H9 (cell line): ENCODE data around the gene ALDH1A2. TPM values are rescaled to one million over a fixed set of nuclear protein-coding genes. Genes with fewer than 3 reads are reported as not detected.

Experiments
- DNase-seq: peaks from one replicate; pipeline ENCODE4 v3.0.0-alpha.2; 2017
- H2AFZ ChIP-seq: one replicate; pipeline ENCODE4 v1.6.1; 2013; ENCODE audit warnings: mild to moderate bottlenecking, low read length, control low read depth, moderate library complexity
- H2AK5ac ChIP-seq: 2 replicates; pipeline ENCODE4 v1.6.1; 2013; ENCODE audit warnings: low read length, control low read depth, mixed read lengths; ENCODE audit not compliant: insufficient read length
- H2BK120ac ChIP-seq: one replicate; pipeline ENCODE4 v1.6.1; 2013; ENCODE audit warnings: low read depth, mild to moderate bottlenecking, low read length, control low read depth, inconsistent platforms; ENCODE audit not compliant: poor library complexity, severe bottlenecking
- H2BK12ac ChIP-seq: 2 replicates; pipeline ENCODE4 v1.6.1; 2013; ENCODE audit warnings: low read length, control low read depth, mixed read lengths, low read depth; ENCODE audit not compliant: insufficient read length
- H2BK15ac ChIP-seq: 2 replicates; pipeline ENCODE4 v1.6.1; 2013; ENCODE audit warnings: low read depth, low read length, control low read depth
- H2BK20ac ChIP-seq: one replicate; pipeline ENCODE4 v1.6.1; 2013; ENCODE audit warnings: low read depth, mild to moderate bottlenecking, low read length, control low read depth, inconsistent platforms; ENCODE audit not compliant: poor library complexity, severe bottlenecking
- H2BK5ac ChIP-seq: 2 replicates; pipeline ENCODE4 v1.6.1; 2013; ENCODE audit warnings: low read length, control low read depth, mixed read lengths; ENCODE audit not compliant: insufficient read length
- H3K14ac ChIP-seq: 2 replicates; pipeline ENCODE4 v1.6.1; 2013; ENCODE audit warnings: low read length, control low read depth; ENCODE audit not compliant: insufficient read depth
- H3K18ac ChIP-seq: 2 replicates; pipeline ENCODE4 v1.6.1; 2013; ENCODE audit warnings: low read depth, mild to moderate bottlenecking, mixed read lengths, low read length, control low read depth; ENCODE audit not compliant: insufficient read length
- H3K23ac ChIP-seq: 2 replicates; pipeline ENCODE4 v1.6.1; 2013; ENCODE audit warnings: low read length, control low read depth, mixed read lengths, low read depth; ENCODE audit not compliant: insufficient read length
- H3K23me2 ChIP-seq: 2 replicates; pipeline ENCODE4 v1.6.1; 2013; ENCODE audit warnings: low read depth, mild to moderate bottlenecking, mixed read lengths, low read length, control low read depth; ENCODE audit not compliant: insufficient read length, poor library complexity, severe bottlenecking
- H3K27ac ChIP-seq: 2 replicates; pipeline ENCODE4 v1.5.1; 2013; ENCODE audit warnings: low read length, control low read depth, mixed read lengths, low read depth; ENCODE audit not compliant: insufficient read length
- H3K27me3 ChIP-seq: 2 replicates; pipeline ENCODE4 v1.6.1; 2013; ENCODE audit warnings: low read length, control low read depth, inconsistent platforms; ENCODE audit not compliant: insufficient read depth
- H3K4ac ChIP-seq: 2 replicates; pipeline ENCODE4 v1.6.1; 2013; ENCODE audit warnings: low read depth, mild to moderate bottlenecking, control low read depth, inconsistent platforms, low read length, moderate library complexity
- H3K4me1 ChIP-seq: 2 replicates; pipeline ENCODE4 v1.6.1; 2013; ENCODE audit warnings: low read length, control low read depth, inconsistent platforms; ENCODE audit not compliant: insufficient read depth
- H3K4me2 ChIP-seq: 2 replicates; pipeline ENCODE4 v1.6.1; 2013; ENCODE audit warnings: low read length, control low read depth, mixed read lengths; ENCODE audit not compliant: insufficient read length, insufficient read depth
- H3K56ac ChIP-seq: 2 replicates; pipeline ENCODE4 v1.6.1; 2013; ENCODE audit warnings: low read depth, mild to moderate bottlenecking, mixed read lengths, low read length, control low read depth; ENCODE audit not compliant: insufficient read length
- H3K79me1 ChIP-seq: 2 replicates; pipeline ENCODE4 v1.6.1; 2013; ENCODE audit warnings: low read depth, mild to moderate bottlenecking, moderate library complexity, low read length, control low read depth, inconsistent platforms; ENCODE audit not compliant: insufficient read depth, poor library complexity, severe bottlenecking
- H3K79me2 ChIP-seq: 2 replicates; pipeline ENCODE4 v1.6.1; 2013; ENCODE audit warnings: low read length, control low read depth, inconsistent platforms; ENCODE audit not compliant: insufficient read depth
- H3K9ac ChIP-seq: 2 replicates; pipeline ENCODE4 v1.6.1; 2013; ENCODE audit warnings: low read length, control low read depth, mixed read lengths; ENCODE audit not compliant: insufficient read length; ENCODE audit errors: extremely low read depth
- H3K9me3 ChIP-seq: one replicate; pipeline ENCODE4 v1.6.1; 2013; ENCODE audit warnings: low read depth, low read length, inconsistent platforms; ENCODE audit not compliant: control insufficient read depth
- H3T11ph ChIP-seq: one replicate; pipeline ENCODE4 v1.6.1; 2013; ENCODE audit warnings: mild to moderate bottlenecking, low read length, control low read depth, inconsistent platforms
- H4K20me1 ChIP-seq: one replicate; pipeline ENCODE4 v1.6.1; 2013; ENCODE audit not compliant: control insufficient read depth, insufficient read length, insufficient read depth
- H4K5ac ChIP-seq: 2 replicates; pipeline ENCODE4 v1.6.1; 2013; ENCODE audit warnings: low read depth, mild to moderate bottlenecking, mixed read lengths, low read length, control low read depth; ENCODE audit not compliant: insufficient read length
- H4K8ac ChIP-seq: replicated peaks from 2 replicates; pipeline ENCODE4 v1.6.1; 2013; ENCODE audit warnings: low read length, control low read depth, mixed read lengths, low read depth; ENCODE audit not compliant: insufficient read length
- H4K91ac ChIP-seq: 2 replicates; pipeline ENCODE4 v1.6.1; 2013; ENCODE audit warnings: low read depth, mild to moderate bottlenecking, moderate library complexity, mixed read lengths, low read length, control low read depth; ENCODE audit not compliant: insufficient read length
- H3K27ac Mint-ChIP-seq, 3 experiments: 2 replicates in 2 of 3; 3 replicates in 1 of 3; pipeline ENCODE4 v1.8.0; 2020 to 2021; ENCODE audit warnings: mixed read lengths in 3 of 3, mild to moderate bottlenecking in 1 of 3, moderate library complexity in 1 of 3
- H3K27me3 Mint-ChIP-seq: 2 replicates; pipeline ENCODE4 v1.8.0; 2021; ENCODE audit warnings: low read depth, mild to moderate bottlenecking, moderate library complexity, mixed read lengths
- H3K36me3 Mint-ChIP-seq, 3 experiments: 2 replicates in 2 of 3; 3 replicates in 1 of 3; pipeline ENCODE4 v1.8.0; 2020 to 2021; ENCODE audit warnings: low read depth in 3 of 3, mixed read lengths in 3 of 3; ENCODE audit not compliant: insufficient read depth in 1 of 3
- H3K4me1 Mint-ChIP-seq, 2 experiments: 2 replicates each; pipeline ENCODE4 v1.8.0; 2020; ENCODE audit warnings: mixed read lengths in 2 of 2
- H3K4me3 Mint-ChIP-seq, 2 experiments: 2 replicates in 1 of 2; 3 replicates in 1 of 2; pipeline ENCODE4 v1.8.0; 2020 to 2021; ENCODE audit warnings: mild to moderate bottlenecking in 2 of 2, mixed read lengths in 2 of 2, moderate library complexity in 1 of 2
- H3K9me3 Mint-ChIP-seq, 2 experiments: 2 replicates in 1 of 2; 3 replicates in 1 of 2; pipeline ENCODE4 v1.8.0; 2020; ENCODE audit warnings: mild to moderate bottlenecking in 2 of 2, mixed read lengths in 2 of 2, moderate library complexity in 1 of 2
- CTCF ChIP-seq: fragments of 200-600 bp; sonication (generic); conservative IDR thresholded peaks from 3 replicates; pipeline ENCODE4 v1.8.0; 2021; ENCODE audit warnings: antibody characterized with exemption, mild to moderate bottlenecking
- WGBS: extraction: QIAGEN DNeasy Blood & Tissue Kit; methylation state at CpG from one replicate; pipeline ENCODE4 v1.1.7; 2013; ENCODE audit warnings: missing lambda C conversion rate, low lambda C conversion rate, mixed read lengths; ENCODE audit not compliant: insufficient read length; ENCODE audit errors: extremely low coverage; 5-methylcytosine and 5-hydroxymethylcytosine counted together
- total RNA-seq: library from RNA; stranded (reverse); gene quantifications from 2 replicates; pipeline ENCODE4 v1.2.1, GENCODE V29; 2021

ALDH1A2 gene
- total RNA-seq, 1 experiment from 2014 or later = 0.72 TPM

- H3K9ac ChIP-seq = no peak overlapping the region
- no peak overlapping the region for H3T11ph ChIP-seq
- no peak overlapping the region for H2BK5ac ChIP-seq
- no peak overlapping the region for H2AFZ ChIP-seq
- H3K27ac Mint-ChIP-seq = no peak overlapping the region
- no peaks in the 10 kb centered on the region for H3K9me3 ChIP-seq
- peaks cover 0 to 8% (median 0%) of the 10 kb centered on the region in 3 experiments; a peak in 2 of 7 replicates for H3K36me3 Mint-ChIP-seq
- peaks cover 3% of the 10 kb centered on the region; the same call in 1 of the 2 replicates for H3K4me1 ChIP-seq
- H4K8ac ChIP-seq = no peak overlapping the region
- no peaks in the 10 kb centered on the region for H3K27me3 ChIP-seq
- H3K23ac ChIP-seq = no peak overlapping the region
- H3K79me1 ChIP-seq = no peaks in the 10 kb centered on the region
- H2BK12ac ChIP-seq = no peak overlapping the region
- H3K9me3 Mint-ChIP-seq = peaks cover 3 to 6% of the 10 kb centered on the region in 2 experiments; a peak in 4 of 5 replicates
- H3K4me3 Mint-ChIP-seq = no peak overlapping the region
- no peak for TF ChIP-seq CTCF
- H3K18ac ChIP-seq = no peak overlapping the region
- H4K91ac ChIP-seq = no peak overlapping the region
- H2AK5ac ChIP-seq = no peak overlapping the region
- H3K23me2 ChIP-seq = no peaks in the 10 kb centered on the region
- no peak overlapping the region for H3K56ac ChIP-seq
- no peak overlapping the region for H3K14ac ChIP-seq
- H3K27ac ChIP-seq = no peak overlapping the region
- no peak overlapping the region for H2BK15ac ChIP-seq
- no peaks in the 10 kb centered on the region for H3K79me2 ChIP-seq
- no peak for DNase-seq
- no peaks in the 10 kb centered on the region for H4K20me1 ChIP-seq
- H3K4me2 ChIP-seq = no peak overlapping the region
- H2BK120ac ChIP-seq = no peak overlapping the region
- no peak overlapping the region for H4K5ac ChIP-seq
- WGBS = no CpG with 5 or more reads among the region's 2 CpGs
- H3K4me1 Mint-ChIP-seq = peaks cover 3 to 16% of the 10 kb centered on the region in 2 experiments
- peaks cover 2% of the 10 kb centered on the region; the same call in 1 of the 2 replicates for H3K27me3 Mint-ChIP-seq
- no peak overlapping the region for H2BK20ac ChIP-seq
- H3K4ac ChIP-seq = no peak overlapping the region
These were observed 54.5 kb downstream of the ALDH1A2 start for GRCh38 chr15:58010983-58011382.
